GM19351 (cell line): ENCODE measurements around the gene RHCG.
"Not testable (repeated sequence)": the region's sequence is repeated elsewhere in the genome, so short reads cannot be mapped to it uniquely, and the experiment has no call there.

Experiments
- ATAC-seq: cut with Tn5 transposase; IDR thresholded peaks from one replicate; pipeline ENCODE4 v1.9.1; 2021; ENCODE audit warnings: mild to moderate bottlenecking, moderate library complexity; ENCODE audit not compliant: unreplicated experiment

RHCG gene

DNA sequence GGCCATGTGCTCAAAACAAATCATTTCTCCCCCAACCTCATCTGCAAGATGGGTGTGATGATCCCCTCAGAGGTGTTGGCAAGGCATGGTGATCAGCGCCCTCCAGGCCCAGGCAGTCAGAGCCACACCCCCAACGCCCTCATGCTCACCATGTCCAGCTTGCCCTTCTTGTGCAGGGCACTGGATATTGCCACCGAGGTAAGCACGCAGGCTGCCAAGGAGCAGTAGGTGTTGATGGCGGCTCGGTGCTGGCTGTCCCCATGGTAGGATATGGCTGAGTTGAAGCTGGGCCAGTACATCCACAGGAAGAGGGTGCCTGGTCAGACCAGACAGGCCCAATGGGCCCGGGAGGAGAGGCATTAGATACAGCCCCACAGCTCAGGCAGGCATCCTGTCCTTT lies 17.2 kb downstream of the RHCG start:
- no peak for ATAC-seq

GRCh38 chr15:89477411-89478242 lies 18.8 kb downstream of the RHCG start:
- ATAC-seq, result no peak

- ATAC-seq, result no peak
These were observed 20.7 kb downstream of the RHCG start for GRCh38 chr15:89475661-89476060.

- peak; percentile 61 for ATAC-seq
These were observed 23.6 kb downstream of the RHCG start for GRCh38 chr15:89472785-89473256.

DNA sequence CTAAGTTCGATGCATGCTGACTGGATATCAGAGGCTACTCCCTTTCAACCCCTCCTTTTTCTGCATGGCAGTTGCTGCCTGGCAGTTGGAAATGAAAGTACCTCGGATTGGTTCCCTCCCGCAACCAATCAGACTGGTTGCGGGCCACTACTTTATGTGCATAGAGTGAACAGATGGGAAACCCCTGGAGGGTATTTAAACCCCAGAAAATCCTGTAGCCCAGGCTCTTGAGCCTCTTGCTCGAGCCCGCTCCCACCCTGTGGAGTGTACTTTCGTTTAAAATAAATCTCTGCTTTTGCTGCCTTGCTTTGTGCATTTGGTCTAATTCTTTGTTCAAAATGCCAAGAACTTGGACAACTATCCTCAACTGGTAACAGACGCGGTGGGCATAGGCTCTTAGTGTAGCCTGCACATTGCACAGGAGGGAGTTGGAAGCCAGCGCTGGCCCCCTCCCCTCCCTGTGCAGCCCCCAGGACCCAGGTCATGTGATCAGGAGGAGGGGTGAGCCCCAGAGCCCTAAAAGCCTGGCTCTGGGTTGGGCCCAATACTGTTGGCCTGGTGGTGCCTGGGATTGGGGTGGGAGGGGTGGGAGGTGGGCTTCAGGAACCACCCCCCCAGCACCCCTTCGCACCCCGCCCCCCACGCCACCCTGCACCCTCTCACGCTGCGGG lies 26.8 kb downstream of the RHCG start:
- no peak for ATAC-seq

DNA sequence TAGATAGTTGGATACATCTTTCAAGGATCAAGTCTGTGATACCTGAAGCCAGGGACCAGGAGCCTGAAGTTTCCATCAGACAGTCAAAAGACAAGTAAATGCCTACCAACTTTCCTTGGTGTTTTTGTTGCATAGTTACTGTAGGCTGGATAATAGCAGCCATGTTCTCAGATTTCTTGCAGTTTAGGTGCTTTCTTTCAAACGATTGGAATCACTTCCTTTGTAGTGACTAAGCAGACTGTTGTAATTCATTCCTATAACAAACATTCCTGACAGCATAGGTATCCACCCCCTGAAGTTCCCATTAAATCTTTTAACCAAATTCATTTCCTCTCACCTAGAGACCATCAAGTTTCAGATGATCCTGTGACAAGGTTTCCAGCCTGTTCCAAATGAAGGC lies 27.6 kb downstream of the RHCG start:
- ATAC-seq, result not testable (repeated sequence)

DNA sequence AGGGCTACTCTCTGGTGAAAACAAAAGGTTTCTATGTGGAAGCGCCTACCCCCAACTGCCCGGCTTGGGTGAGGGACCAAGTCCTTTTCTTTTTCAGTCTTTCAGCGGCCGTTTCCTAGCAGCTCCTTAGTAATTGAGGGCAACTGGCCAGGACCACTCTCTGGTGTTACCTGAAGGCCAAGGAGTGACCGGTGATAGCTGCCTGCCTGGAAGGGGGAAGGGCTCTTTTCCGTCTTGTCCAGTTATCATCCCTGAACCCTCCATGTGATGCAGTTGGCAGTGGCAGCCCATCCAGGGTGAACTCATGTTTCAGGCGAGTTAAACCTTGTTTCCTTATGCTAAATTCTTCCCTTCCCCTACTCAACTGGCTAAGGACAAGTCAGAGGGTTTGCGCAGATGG lies 33.3 kb downstream of the RHCG start:
- no peak for ATAC-seq

GRCh38 chr15:89462198-89462912 lies 34.0 kb downstream of the RHCG start:
- no peak for ATAC-seq

- no peak for ATAC-seq
These were observed 35.0 kb downstream of the RHCG start for GRCh38 chr15:89461386-89461785.

- ATAC-seq, result no peak
These were observed 36.3 kb downstream of the RHCG start for GRCh38 chr15:89460048-89460447.

DNA sequence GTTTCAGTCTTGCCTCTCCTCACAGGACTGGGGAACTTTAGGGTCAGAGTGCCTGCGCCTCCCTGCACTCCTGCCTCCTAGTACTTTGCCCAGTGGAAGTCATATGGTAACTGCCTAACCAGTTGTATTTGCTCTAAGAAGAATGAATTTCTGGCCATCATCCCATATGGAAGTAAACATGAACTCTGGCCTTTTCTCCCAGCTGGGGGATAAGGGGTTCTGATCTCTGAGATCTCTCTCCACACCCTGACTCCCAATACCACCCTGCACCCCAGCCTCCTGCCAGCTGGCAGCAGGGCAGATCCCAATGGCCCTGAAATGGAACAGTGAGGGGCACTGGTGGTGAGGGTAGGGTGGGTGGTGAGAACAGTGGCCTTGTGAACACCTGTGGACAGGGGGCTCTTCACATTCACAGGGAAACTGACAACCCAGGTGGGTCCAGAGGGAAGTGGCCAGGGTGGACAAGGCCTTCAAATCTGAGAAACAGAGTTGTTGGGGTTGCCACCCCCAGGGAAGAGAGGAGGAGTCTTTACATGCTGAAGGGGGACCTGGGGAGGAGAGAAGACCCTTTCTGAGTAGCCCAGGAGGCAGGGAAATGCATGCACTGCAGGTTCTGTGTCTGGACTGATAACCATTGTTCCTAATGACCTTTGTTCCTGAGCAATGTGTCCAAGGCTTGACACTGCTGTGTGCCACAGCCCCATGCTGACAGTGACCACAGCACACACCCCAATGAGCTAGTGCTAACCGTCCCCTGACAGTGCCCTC lies 36.9 kb downstream of the RHCG start:
- no peak for ATAC-seq

DNA sequence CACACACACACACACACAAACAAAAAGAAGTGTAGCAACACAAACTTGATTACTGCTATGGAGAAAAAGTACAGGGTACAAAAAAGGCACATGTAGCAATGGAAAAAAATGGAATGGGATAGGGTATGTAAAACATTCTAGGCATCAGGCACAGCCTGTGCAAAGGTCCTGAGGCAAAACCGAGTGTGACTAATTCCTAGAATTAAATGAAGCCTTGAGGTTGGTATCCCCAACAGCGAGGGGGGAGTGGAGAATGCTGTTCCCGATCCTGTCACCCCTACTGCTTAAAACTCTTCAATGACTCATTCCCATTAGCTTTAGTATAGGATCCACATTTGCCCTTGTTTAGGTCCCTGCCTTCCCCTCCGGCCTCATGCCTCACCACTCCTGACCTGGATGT lies 37.9 kb downstream of the RHCG start:
- ATAC-seq, result no peak

DNA sequence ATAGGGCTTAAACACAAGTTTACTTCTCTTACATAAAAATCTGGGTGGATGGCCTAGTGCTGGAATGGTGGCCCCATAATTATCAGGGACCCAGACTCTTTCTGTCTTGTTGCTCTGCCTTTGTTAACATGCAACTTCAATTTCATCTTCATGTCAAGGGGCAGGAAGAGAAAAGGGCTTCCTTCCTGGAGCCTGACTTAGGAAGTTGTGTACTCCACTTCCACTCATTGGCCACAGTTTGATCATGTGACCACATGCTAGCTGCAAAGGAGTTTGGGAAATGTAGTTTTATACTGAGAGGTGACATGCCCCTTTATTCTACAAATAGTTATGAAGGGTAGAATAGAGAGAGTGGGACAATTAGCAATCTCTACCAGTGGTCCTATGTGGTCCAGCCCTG lies 39.3 kb downstream of the RHCG start:
- no peak for ATAC-seq

DNA sequence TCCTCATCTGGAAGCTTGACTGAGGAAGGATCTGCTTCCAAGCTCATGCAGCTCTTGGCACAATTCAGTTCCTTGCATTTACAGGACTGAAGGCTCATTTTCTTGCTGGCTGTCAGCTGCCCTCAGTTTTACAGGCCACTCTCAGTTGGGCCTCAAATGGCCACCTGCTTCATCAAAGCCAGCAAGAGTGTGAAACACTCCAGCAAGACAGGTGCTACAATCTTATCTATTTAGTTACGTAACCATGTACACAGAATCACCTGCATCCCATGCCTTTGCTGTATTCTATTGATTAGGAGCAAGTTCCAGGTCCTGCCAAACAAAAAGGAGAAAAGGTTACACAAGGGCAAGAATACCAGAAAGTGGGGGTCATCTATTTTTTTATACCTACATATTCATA lies 40.8 kb downstream of the RHCG start:
- ATAC-seq, result no peak

DNA sequence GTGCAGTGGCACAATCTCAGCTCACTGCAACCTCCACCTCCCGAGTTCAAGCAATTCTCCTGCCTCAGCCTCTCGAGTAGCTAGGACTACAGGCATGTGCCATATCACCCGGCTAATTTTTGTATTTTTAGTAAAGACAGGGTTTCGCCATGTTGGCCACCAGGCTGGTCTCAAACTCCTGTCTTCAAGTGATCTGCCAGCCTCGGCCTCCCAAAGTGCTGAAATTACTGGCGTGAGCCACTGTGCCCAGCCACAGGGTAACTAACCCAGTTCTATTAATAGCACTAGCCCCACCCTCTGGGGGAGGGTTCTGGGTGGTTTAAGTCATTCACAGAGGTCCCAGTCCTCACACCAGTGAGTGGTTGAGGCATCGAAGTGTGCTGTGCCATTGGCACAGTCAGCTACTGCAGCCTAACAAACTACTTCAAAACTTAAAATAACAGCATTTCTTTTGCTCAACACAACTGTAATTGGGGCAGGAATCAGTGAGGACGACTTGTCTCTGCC lies 44.0 kb downstream of the RHCG start:
- ATAC-seq, result no peak

- no peak for ATAC-seq
These were observed 44.5 kb downstream of the RHCG start for GRCh38 chr15:89451846-89452245.

- no peak for ATAC-seq
These were observed 46.0 kb downstream of the RHCG start for GRCh38 chr15:89450076-89451006.

GRCh38 chr15:89448825-89449224 lies 47.6 kb downstream of the RHCG start:
- ATAC-seq, result no peak

DNA sequence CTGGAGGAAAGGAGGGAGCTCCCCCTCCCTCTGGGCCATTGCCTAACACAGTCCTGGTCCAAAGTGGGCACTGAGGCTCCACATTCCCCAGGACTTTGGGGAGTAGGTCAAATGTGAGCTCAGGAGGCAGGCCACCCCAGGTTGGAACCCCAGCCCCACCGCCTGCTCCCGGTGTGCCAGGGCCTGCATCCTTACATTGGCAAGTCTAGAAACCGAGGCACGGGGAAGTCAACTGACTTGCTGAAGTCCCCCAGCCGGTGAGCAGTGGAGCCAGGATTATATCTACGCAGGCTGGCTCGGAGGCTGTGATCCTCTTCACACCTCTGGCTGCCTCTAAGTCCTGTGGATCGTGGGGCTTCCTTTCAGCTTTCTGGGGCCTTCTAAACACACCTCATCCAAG lies 48.7 kb downstream of the RHCG start:
- ATAC-seq, result no peak
